Jurkat, Clone E6-1 (cell line): ENCODE measurements around the gene CBLL2.

Experiments used
- DNase-seq: peaks from one replicate; pipeline ENCODE4 v3.0.0-alpha.2; 2011; ENCODE audit warnings: low read depth, low spot score
- H3K4me3 ChIP-seq: 2 replicates; pipeline ENCODE4 v1.5.1; 2011; ENCODE audit warnings: mild to moderate bottlenecking, low read length, control low read depth, moderate library complexity

The CBLL2 gene

DNA sequence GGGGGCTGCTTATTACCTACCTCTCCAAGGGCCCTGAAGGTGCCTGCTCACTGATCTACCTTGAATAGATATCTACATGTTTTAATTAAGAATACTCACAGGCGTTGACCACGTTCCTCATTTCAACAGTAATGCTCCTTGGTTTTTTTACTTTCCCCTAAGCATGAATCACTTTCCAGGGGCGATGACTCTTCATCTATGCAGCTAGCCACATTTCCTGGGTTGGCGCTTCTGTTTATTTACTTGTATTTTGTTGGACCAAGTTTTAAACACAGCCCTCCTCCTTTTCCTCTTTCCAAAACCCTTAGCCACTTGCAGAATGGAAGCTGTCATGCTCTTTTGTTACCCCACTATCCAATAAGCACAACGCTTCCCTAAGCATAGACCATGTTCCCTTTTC lies 50.8 kb downstream of the CBLL2 start:
- H3K4me3 ChIP-seq: no peak overlapping the region
- no peak for DNase-seq
